NT2/D1 (cell line): ENCODE results near the gene MOCS2.

Experiments
- SUZ12 ChIP-seq: IDR thresholded peaks from 2 replicates; pipeline ENCODE4 v1.6.1; 2011; ENCODE audit not compliant: insufficient read length, insufficient read depth; ENCODE audit errors: extremely low read depth
- YY1 ChIP-seq: IDR thresholded peaks from 2 replicates; pipeline ENCODE4 v1.6.1; 2011; ENCODE audit not compliant: insufficient read length, insufficient read depth
- ZNF274 ChIP-seq: IDR thresholded peaks from 2 replicates; pipeline ENCODE4 v1.6.1; 2011; ENCODE audit warnings: mild to moderate bottlenecking, low read depth, low read length

GRCh38 chr5:53126521-53126920, 17.0 kb upstream of the MOCS2 start:
- TF ChIP-seq ZNF274 (no peak), SUZ12 (no peak), YY1 (no peak)
